HG02885 (cell line): ENCODE results near the gene B4GALT7.
"Not testable (repeated sequence)": the region's sequence is repeated elsewhere in the genome, so short reads cannot be mapped to it uniquely, and the experiment has no call there.

Experiments
- ATAC-seq: cut with Tn5 transposase; IDR thresholded peaks from one replicate; pipeline ENCODE4 v1.9.1; 2021; ENCODE audit warnings: mild to moderate bottlenecking; ENCODE audit not compliant: unreplicated experiment, poor library complexity

Gene B4GALT7

GRCh38 chr5:177608243-177609075 lies 8.5 kb downstream of the B4GALT7 start:
- ATAC-seq = no peak

GRCh38 chr5:177609076-177610059 lies 9.4 kb downstream of the B4GALT7 start:
- no peak for ATAC-seq

GRCh38 chr5:177610131-177610769 lies 10.3 kb downstream of the B4GALT7 start:
- ATAC-seq = no peak

GRCh38 chr5:177610770-177611445 lies 11.0 kb downstream of the B4GALT7 start:
- ATAC-seq = no peak

GRCh38 chr5:177611446-177612214 lies 11.7 kb downstream of the B4GALT7 start:
- no peak for ATAC-seq

- ATAC-seq = no peak
Observed at GRCh38 chr5:177612215-177612673, 12.3 kb downstream of the B4GALT7 start.

GRCh38 chr5:177620560-177620959 lies 20.6 kb downstream of the B4GALT7 start:
- ATAC-seq = no peak

- not testable (repeated sequence) for ATAC-seq
Observed at GRCh38 chr5:177624172-177624571, 24.2 kb downstream of the B4GALT7 start.

- not testable (repeated sequence) for ATAC-seq
Observed at GRCh38 chr5:177630186-177630585, 30.3 kb downstream of the B4GALT7 start.

- ATAC-seq = not testable (repeated sequence)
Observed at GRCh38 chr5:177634912-177635311, 35.0 kb downstream of the B4GALT7 start.

- not testable (repeated sequence) for ATAC-seq
Observed at GRCh38 chr5:177645462-177645861, 45.5 kb downstream of the B4GALT7 start.

GRCh38 chr5:177651235-177651634 lies 51.3 kb downstream of the B4GALT7 start:
- ATAC-seq = not testable (repeated sequence)

- not testable (repeated sequence) for ATAC-seq
Observed at GRCh38 chr5:177657846-177658245, 57.9 kb downstream of the B4GALT7 start.

- not testable (repeated sequence) for ATAC-seq
Observed at GRCh38 chr5:177658542-177658941, 58.6 kb downstream of the B4GALT7 start.
